ENCODE results near the gene YKT6.
A peak's percentile ranks its signal among the peaks of the same experiment; 100 is the strongest.

The YKT6 gene

GRCh38 chr7:44240376-44240775 is 39.6 kb downstream of the YKT6 start:
- Histone ChIP-seq H2AFZ (ENCODE audit: low read depth, low read length) (peak overlapping the region; percentile 96; the same call in 1 of the 2 replicates), H3K36me3 (replicated peaks; ENCODE audit: low read depth, low read length) (no peaks in the 10 kb centered on the region), H3K4me3 (ENCODE audit: low read length) (peak overlapping the region; percentile 83), H3K79me2 (ENCODE audit: low read length) (no peaks in the 10 kb centered on the region), H4K20me1 (ENCODE audit: insufficient read depth, low read length) (no peaks in the 10 kb centered on the region), H3K27me3 (ENCODE audit: low read depth, low read length) (no peaks in the 10 kb centered on the region), H3K9me3 (ENCODE audit: insufficient read depth, low read length) (no peaks in the 10 kb centered on the region), H3K4me2 (ENCODE audit: low read length) (peak overlapping the region; percentile 76), H3K9ac (ENCODE audit: low read length) (0 out of 2 replicates have a peak overlapping the region, but pooled peaks have one; percentile 69), H3K4me1 (ENCODE audit: low read length) (peaks cover 4% of the 10 kb centered on the region), H3K27ac (ENCODE audit: low read length) (no peak overlapping the region)
- no peak for TF ChIP-seq EZH2phosphoT487 (IDR thresholded peaks at IDR 0.05; ENCODE audit: low read depth)
- TF ChIP-seq CTCF (IDR thresholded peaks at IDR 0.05; ENCODE audit: low read depth, low read length): no peak

GRCh38 chr7:44240983-44241510 is 40.3 kb downstream of the YKT6 start:
- Histone ChIP-seq H3K9ac (ENCODE audit: low read length) (peak overlapping the region; percentile 69), H3K79me2 (ENCODE audit: low read length) (no peaks in the 10 kb centered on the region), H3K9me3 (ENCODE audit: insufficient read depth, low read length) (no peaks in the 10 kb centered on the region), H2AFZ (ENCODE audit: low read depth, low read length) (peak overlapping the region; percentile 96), H3K4me3 (ENCODE audit: low read length) (peak overlapping the region; percentile 83), H4K20me1 (ENCODE audit: insufficient read depth, low read length) (no peaks in the 10 kb centered on the region), H3K36me3 (replicated peaks; ENCODE audit: low read depth, low read length) (no peaks in the 10 kb centered on the region), H3K27me3 (ENCODE audit: low read depth, low read length) (no peaks in the 10 kb centered on the region), H3K27ac (ENCODE audit: low read length) (no peak overlapping the region), H3K4me1 (ENCODE audit: low read length) (peaks cover 4% of the 10 kb centered on the region), H3K4me2 (ENCODE audit: low read length) (peak overlapping the region; percentile 76)
- TF ChIP-seq CTCF (IDR thresholded peaks at IDR 0.05; ENCODE audit: low read depth, low read length) (peak; percentile 83), EZH2phosphoT487 (IDR thresholded peaks at IDR 0.05; ENCODE audit: low read depth) (no peak)

- Histone ChIP-seq H4K20me1 (ENCODE audit: insufficient read depth, low read length) (no peaks in the 10 kb centered on the region), H3K27ac (ENCODE audit: low read length) (no peak overlapping the region), H3K4me2 (ENCODE audit: low read length) (no peak overlapping the region), H3K4me1 (ENCODE audit: low read length) (peaks cover 4% of the 10 kb centered on the region), H3K4me3 (ENCODE audit: low read length) (no peak overlapping the region), H3K79me2 (ENCODE audit: low read length) (no peaks in the 10 kb centered on the region), H2AFZ (ENCODE audit: low read depth, low read length) (no peak overlapping the region), H3K9me3 (ENCODE audit: insufficient read depth, low read length) (no peaks in the 10 kb centered on the region), H3K27me3 (ENCODE audit: low read depth, low read length) (no peaks in the 10 kb centered on the region), H3K36me3 (replicated peaks; ENCODE audit: low read depth, low read length) (no peaks in the 10 kb centered on the region), H3K9ac (ENCODE audit: low read length) (no peak overlapping the region)
- TF ChIP-seq EZH2phosphoT487 (IDR thresholded peaks at IDR 0.05; ENCODE audit: low read depth) (no peak), CTCF (IDR thresholded peaks at IDR 0.05; ENCODE audit: low read depth, low read length) (no peak)
Measured at GRCh38 chr7:44242091-44242490, 41.3 kb downstream of the YKT6 start.

GRCh38 chr7:44244282-44244681 is 43.5 kb downstream of the YKT6 start:
- Histone ChIP-seq H3K36me3 (replicated peaks; ENCODE audit: low read depth, low read length) (no peaks in the 10 kb centered on the region), H3K9ac (ENCODE audit: low read length) (no peak overlapping the region), H3K27me3 (ENCODE audit: low read depth, low read length) (no peaks in the 10 kb centered on the region), H3K9me3 (ENCODE audit: insufficient read depth, low read length) (no peaks in the 10 kb centered on the region), H3K79me2 (ENCODE audit: low read length) (no peaks in the 10 kb centered on the region), H3K4me2 (ENCODE audit: low read length) (no peak overlapping the region), H3K4me3 (ENCODE audit: low read length) (no peak overlapping the region), H3K27ac (ENCODE audit: low read length) (no peak overlapping the region), H4K20me1 (ENCODE audit: insufficient read depth, low read length) (no peaks in the 10 kb centered on the region), H2AFZ (ENCODE audit: low read depth, low read length) (no peak overlapping the region), H3K4me1 (ENCODE audit: low read length) (peaks cover 4% of the 10 kb centered on the region)
- TF ChIP-seq EZH2phosphoT487 (IDR thresholded peaks at IDR 0.05; ENCODE audit: low read depth): no peak
- TF ChIP-seq CTCF (IDR thresholded peaks at IDR 0.05; ENCODE audit: low read depth, low read length): peak; percentile 65
